ENCODE data around the gene RBFOX2.
"Not testable (repeated sequence)": the region's sequence is repeated elsewhere in the genome, so short reads cannot be mapped to it uniquely, and the experiment has no call there.

RBFOX2 gene, protein sequence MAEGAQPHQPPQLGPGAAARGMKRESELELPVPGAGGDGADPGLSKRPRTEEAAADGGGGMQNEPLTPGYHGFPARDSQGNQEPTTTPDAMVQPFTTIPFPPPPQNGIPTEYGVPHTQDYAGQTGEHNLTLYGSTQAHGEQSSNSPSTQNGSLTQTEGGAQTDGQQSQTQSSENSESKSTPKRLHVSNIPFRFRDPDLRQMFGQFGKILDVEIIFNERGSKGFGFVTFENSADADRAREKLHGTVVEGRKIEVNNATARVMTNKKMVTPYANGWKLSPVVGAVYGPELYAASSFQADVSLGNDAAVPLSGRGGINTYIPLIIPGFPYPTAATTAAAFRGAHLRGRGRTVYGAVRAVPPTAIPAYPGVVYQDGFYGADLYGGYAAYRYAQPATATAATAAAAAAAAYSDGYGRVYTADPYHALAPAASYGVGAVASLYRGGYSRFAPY

DNA sequence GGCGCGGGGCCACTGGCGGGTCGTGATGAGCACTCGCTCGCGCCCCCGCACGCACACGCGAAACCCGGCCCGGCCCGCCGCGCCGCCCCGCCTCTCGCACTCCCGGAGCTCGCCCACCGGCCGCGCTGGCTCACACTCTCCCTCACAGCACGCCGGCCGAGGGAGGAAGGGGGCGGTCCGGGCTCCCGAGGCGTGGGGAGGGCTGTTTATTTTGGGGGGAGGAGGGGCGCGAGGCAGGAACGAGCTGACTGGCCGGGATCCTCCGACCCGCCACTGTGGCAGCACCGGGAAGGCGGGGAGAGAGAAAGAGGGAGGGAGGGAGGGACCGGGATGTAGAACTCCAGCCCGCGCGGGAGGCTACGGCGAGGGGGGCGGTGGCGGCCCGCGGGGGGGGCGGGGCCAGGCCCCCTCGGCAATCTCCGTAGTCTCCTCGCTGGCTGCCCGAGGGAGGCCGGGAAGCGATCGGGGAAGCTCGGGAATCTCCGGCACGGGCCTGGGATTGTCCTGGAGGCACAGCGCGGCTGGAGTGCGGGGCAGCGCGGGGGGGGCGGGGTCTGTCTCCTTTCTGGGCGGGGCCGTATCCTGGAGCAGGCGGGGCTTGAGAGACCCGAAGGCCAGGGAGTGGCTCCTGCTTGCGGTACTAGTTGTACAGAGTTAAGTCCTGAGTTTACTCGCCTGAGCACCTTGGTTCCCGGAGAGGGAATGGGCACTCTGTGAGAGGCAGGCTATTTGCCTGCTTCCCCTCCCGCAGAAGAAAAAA lies at the start of gene RBFOX2:
RBFOX2 (minus strand) TSS at position 179 of the 760 bp plus-strand sequence. CDS start 399 bp downstream, outside the sequence.
- peak; percentile 73 to 81 (median 78) for DNase-seq (ENCODE audit: low read depth in 2 of 3, low spot score in 1 of 3)

DNA sequence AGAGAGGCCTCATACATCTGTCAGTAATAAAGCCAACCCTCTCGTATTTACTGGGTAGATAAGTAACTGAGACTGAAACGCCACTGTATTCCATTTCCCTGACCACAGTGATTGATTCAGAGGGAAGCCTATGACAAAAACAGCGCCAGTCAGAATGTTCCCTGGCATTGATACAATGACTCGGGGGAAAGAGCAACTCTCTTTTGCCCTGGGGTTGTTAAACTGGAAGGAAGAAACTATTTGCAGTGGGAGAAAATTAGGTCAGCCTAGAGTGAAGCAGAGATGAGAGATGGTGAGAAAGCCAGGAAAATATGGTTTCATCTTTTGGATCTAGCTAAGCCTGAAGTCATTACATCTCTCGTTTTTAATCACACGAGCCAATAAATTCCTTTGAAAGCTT lies 48.6 kb upstream of the RBFOX2 start:
- DNase-seq (ENCODE audit: low read depth in 2 of 3, low spot score in 1 of 3): no peak

DNA sequence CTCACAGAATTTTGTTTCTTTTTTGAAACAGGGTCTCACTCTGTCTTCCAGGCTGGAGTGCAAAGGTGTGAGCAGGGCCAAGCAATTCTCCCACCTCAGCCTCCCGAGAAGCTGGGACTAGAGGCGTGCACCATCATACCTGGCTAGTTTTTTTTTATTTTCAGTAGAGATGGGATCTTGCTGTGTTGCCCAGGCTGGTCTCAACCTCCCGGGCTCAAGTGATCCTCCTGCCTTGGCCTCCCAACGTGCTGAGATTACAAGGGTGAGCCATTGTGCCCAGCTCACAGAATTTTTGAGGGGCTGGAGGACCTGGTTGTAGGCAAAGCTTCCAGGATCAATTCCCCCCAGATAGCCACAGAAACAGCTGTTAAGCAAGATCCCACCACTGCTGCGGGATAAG lies 47.1 kb upstream of the RBFOX2 start:
- DNase-seq (ENCODE audit: low read depth in 2 of 3, low spot score in 1 of 3): no peak

DNA sequence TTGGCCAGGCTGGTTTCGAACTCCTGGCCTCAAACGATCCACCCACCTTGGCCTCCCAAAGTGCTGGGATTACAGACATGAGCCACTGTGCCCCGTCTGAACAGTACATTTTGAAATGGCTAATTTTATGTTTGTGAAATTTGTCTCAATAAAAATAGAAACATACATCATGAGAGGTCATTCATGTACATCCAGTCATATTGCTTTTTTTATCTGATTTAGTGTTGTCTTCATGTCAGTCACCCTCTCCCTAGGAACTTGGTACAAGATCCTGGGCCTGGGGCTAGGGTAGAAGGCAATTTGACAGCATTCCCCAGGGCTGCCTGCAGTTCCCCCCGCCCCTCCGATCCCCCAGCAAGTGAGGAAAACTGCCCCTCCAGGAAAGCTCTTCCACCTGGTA lies 46.6 kb upstream of the RBFOX2 start:
- DNase-seq (ENCODE audit: low read depth in 2 of 3, low spot score in 1 of 3): no peak

DNA sequence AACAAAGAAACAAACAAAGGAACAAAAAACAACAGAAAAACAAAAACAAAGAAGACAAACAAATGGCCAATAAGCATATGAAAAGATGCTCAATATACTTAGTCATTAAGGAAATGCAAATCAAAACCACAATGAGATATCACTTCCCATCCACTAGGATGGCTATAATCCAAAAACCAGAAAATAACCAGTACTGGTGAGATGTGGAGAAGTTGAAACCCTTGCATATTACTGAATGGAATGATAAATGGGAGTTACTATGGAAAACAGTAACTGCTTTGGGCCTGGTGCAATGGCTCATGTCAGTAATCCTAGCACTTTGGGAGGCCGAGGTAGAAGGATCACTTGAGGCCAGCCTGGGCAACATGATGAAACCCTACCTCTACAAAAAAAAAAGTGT lies 44.9 kb upstream of the RBFOX2 start:
- DNase-seq (ENCODE audit: low read depth in 2 of 3, low spot score in 1 of 3): no peak

DNA sequence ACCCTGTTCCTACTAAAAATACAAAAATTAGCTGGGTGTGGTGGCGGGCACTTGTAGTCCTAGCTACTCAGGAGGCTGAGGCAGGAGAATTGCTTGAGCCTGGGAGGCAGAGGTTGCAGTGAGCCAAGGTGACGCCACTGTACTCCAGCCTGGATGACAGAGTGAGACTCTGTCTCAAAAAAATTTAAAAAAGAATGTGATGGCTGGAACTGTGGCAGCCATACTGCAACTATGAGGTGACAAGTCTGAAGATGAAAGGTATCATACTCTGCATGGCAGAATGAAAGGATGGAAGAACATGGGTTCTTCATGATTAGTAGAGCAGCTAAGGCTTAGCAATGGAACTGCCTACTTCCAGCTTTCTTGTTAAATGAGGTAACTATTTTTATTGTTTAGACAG lies 42.0 kb upstream of the RBFOX2 start:
- not testable (repeated sequence) for DNase-seq (ENCODE audit: low read depth in 2 of 3, low spot score in 1 of 3)

DNA sequence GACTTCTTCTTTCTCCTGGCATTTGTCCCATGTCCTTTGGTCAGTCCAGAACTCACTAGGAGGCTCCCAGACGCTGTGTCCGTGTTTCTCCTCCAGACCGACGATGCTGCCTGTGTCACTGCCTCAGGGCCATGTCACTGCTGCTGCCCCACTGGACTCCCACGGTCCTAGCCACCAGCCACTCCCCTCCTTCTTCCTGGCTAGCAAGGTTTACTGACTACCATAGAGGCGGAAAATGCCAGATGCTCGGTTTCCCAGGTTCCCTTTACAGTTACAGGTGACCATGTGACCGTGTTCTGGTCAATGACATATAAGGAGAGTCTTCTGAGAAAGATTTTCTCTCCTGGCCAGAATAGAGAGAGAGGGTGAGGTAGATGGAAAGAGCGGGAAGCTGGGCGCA lies 40.7 kb upstream of the RBFOX2 start:
- no peak for DNase-seq (ENCODE audit: low read depth in 2 of 3, low spot score in 1 of 3)

DNA sequence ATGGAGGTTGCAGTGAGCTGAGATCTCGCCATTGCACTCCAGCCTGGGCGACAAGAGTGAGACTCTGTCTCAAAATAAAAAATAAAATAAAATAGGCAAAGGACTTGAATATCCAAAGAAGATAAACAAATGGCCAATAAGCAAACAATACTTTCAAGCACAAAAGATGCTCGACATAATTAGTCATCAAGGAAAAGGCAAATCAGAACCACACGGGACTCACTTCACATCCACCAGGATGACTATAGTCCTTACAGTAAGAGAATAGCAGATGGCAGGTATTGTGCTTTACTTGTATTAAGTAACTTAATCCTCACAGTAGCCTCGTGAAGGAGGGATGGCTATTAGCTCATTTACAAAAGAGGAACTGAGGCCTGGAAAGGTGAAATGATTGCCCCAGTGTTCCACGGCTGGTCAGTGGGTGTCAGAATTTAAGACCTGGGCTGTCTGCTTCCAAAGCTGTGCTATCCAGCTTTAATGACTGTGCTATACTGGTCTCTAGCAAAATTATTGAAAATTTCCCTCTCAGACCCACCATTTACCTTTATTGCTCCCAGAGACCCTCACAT lies 40.2 kb upstream of the RBFOX2 start:
- DNase-seq (ENCODE audit: low read depth in 2 of 3, low spot score in 1 of 3): no peak

DNA sequence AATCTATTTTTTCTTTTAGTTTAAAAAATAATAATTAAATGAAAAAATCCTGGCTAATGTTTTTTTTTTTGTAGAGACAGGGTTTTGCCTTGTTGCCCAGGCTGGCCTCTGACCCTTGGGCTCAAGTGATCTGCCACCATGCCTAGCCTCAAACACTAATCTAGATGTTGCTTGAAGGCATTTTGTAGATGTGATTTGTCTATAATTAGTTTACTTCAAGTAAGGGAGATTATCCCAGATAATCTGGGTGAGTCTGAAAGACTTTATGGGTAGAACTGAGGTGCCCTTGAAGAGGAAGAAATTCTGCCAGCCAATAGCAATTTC lies 38.6 kb upstream of the RBFOX2 start:
- no peak for DNase-seq (ENCODE audit: low read depth in 2 of 3, low spot score in 1 of 3)

DNA sequence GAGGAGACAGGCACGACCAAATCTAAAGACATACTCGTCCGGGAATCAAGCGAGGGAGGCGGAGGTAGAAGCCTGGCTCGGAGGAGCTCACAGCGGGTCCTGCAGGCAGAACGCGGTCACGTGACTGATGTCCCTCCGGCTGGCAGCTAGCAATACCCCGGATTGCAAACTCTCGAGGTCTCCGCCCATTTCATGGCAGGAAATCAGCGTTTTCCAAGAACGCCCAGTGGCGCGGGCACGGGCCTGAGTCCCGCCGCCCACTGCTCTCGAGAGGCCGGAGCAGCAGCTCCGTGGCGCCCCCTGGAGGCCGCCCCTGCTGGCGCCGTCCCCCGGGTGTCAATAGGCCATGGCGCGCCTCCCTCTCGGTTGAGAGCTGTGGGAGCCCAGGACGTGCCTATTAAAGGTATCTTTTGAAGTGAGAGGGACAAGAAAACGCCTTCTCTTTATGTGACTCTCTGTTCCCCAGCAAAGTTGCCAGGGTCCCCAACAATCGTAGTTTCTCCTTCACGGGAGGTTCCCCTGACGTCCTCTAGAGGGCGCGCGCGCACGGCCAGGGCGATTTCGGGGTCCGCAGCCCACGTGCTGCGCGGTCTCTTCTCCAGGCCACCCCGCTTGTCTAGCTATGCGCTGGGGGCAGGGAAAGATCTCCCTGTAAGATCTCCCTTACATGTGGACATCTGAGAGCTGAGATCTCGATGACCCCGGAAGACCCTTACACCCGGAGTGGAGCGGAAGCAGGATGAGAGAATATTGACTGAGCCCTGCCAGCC lies 37.3 kb upstream of the RBFOX2 start:
- DNase-seq (ENCODE audit: low read depth in 2 of 3, low spot score in 1 of 3): peak; percentile 58 to 66 (median 60)

DNA sequence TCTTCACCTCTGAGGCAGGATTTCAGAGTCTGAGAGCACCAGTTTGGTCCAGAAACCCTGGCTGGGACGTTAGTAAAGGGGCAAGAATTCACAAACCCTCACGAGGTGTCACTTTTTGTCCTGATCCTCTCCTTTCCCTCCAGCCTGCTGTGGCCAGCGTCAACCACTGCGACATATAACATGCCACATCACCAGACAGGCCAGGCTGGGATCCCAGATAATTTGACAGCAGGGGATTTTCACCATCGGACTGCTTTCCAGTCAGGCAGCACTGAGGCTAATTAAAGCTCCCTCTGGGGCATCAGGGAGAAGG lies 36.8 kb upstream of the RBFOX2 start:
- DNase-seq (ENCODE audit: low read depth in 2 of 3, low spot score in 1 of 3): no peak

DNA sequence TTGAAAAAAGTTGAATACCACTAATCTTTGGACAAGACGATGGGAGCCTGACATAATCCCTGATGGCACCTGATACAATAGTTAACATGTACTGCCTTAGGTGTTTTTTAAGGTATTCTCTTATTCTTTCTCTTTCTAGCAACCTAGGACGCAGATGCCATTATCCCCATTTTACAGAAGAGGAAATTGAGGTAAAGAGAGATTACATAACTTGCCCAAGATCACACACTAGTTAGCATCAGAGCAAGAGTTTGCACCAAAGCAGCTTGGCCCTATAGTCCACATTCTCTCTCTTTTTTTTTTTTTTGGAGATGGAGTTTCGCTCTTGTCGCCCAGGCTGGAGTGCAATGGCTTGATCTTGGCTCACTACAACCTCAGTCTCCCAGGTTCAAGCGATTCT lies 35.7 kb upstream of the RBFOX2 start:
- DNase-seq (ENCODE audit: low read depth in 2 of 3, low spot score in 1 of 3): no peak

DNA sequence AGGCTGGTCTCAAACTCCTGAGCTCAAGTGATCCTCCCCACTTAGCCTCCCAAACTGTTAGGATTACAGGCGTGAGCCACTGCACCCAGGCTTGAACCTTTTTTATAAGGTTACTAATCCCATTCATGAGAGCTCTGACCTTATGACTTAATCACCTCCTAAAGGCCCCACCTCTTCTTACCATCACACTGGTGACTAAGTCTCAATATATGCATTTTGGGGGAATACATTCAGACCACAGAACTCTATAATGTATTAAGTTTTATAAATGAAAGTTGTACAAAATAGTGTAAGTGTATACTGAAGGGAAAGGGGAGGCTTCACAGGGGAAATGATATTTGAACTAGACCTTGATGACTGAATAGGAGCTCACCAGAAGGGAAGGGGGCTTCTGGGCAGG lies 28.4 kb upstream of the RBFOX2 start:
- no peak for DNase-seq (ENCODE audit: low read depth in 2 of 3, low spot score in 1 of 3)

DNA sequence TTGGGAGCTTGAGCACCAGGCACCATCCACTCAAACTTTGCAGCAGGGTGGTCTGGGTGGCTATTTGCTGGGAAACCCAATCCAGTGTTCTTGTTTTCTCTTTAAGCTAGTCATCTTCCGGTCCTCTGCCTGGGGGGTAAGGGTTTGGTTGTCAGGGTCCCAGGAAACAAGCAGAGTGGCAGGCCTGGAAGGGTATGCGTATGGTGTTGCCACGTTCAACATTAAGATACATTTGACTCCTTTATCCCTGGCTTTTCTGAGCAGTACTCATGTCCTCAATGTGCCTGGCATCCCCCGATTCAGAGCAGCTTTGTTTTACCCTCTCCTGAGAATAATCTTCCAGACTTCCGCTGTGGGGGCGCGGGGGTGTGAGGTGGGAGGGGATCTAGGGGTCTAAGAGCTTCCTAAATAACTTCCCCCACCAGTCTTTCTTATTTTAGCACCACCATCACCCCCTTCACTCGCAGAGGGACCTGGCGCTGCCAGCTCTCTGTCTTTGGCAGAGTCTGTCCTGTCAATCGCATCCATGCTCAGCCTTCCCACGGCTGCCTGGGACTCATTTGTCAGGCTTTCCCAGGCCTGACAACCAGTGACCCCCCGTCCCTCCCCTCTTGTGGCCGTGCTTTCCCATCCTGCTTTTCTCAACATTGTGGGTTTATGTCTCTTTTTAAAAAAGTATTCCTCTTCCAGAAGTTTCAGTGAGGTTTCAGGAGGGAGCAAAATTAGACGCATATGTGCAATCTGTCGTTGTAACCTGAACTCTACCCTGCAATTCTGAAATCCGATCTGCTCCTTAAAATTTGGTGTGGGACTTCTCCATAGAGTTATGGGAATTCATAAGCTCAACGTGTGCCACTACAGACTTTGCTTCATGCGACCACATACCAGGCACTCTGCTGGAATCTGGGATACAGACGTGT lies 27.0 kb upstream of the RBFOX2 start:
- DNase-seq (ENCODE audit: low read depth in 2 of 3, low spot score in 1 of 3): no peak

DNA sequence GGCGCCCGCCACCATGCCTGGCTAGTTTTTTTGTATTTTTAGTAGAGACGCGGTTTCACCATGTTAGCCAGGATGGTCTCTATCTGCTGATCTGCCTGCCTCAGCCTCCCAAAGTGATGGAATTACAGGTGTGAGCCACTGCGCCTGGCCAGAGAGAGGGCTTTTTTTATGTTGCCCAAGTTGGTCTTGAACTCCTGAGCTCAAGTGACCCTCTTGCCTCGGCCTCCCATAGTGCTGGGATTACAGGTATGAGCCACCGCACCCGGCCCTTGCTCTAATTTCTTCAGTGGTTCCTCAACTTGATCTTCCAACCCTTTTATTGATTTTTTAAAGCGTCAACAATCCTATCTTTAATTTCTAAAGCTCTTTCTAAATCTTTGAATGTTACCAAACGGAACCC lies 25.8 kb upstream of the RBFOX2 start:
- DNase-seq (ENCODE audit: low read depth in 2 of 3, low spot score in 1 of 3): not testable (repeated sequence)

DNA sequence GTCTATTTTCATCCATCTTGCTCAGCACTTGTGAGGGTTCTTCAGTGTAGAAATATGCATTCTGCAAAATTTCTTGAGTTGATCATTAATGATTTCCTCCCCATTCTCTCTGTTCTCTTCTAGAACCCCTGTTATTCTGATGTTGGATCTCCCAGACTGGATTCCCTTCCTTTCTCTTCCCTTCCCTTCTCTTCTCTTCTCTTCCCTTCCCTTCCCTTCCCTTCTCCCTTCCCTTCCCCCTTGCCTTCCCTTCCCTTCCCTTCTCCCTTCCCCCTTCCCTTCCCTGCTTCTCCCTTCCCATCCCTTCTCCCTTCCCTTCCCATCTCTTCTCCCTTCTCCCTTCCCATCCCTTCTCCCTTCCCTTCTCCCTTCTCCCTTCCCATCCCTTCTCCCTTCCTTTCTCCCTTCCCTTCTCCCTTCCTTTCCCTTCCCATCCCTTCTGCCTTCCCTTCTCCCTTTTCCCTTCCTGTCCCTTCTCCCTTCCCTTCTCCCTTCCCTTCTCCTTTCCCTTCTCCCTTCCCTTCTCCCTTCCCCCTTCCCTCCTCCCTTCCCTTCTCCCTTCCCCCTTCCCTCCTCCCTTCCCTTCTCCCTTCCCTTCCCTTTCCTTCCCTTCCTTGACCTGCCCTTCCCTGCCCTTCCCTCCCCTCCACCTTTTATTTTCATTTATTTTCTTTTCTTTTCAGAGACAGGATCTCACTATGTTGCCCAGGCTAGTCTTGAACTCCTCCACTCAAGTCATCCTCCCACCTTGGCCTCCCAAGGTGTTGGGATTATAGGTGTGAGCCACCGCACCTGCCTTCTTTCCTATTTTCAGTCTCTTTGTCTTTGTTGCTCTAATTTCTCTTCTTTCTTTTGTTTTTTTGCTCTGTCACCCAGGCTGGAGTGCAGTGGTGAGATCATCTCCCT lies 24.9 kb upstream of the RBFOX2 start:
- no peak for DNase-seq (ENCODE audit: low read depth in 2 of 3, low spot score in 1 of 3)

DNA sequence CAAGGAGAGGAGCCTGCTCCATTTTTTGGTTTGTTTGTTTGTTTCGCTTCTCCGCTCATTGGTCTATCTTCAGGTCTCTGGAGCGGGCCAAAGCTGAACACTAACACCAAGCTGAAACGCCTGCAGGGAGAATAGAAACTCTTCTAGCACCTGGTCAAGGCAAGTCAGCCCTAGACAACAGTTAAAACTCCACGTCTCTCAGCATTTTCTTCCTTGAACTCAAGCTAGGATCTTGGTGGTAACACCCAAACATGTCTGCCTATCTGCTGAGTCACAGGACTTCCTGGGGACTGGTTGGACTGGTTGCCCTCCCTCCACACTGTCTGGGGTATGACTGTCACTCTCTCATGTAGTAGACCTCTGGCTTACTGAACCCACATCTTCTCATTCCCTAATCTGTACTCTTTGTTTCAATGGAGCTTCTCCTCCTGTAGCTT lies 23.9 kb upstream of the RBFOX2 start:
- DNase-seq (ENCODE audit: low read depth in 2 of 3, low spot score in 1 of 3): no peak

DNA sequence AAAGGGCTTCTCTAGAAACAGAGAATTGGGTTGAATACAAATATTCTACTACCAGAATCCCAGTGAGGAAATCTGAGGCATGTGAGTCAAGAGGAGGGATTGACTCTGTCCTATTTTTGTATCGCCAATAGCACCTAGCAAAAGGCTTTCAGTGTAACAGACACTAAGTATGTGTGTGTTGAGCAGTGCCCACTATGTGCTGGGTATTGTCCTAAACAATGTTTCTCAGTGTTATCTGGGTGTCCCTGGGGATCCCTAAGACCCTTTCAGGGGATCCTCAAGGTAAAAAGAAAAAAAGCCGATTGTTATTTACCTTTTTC lies 21.0 kb upstream of the RBFOX2 start:
- no peak for DNase-seq (ENCODE audit: low read depth in 2 of 3, low spot score in 1 of 3)

DNA sequence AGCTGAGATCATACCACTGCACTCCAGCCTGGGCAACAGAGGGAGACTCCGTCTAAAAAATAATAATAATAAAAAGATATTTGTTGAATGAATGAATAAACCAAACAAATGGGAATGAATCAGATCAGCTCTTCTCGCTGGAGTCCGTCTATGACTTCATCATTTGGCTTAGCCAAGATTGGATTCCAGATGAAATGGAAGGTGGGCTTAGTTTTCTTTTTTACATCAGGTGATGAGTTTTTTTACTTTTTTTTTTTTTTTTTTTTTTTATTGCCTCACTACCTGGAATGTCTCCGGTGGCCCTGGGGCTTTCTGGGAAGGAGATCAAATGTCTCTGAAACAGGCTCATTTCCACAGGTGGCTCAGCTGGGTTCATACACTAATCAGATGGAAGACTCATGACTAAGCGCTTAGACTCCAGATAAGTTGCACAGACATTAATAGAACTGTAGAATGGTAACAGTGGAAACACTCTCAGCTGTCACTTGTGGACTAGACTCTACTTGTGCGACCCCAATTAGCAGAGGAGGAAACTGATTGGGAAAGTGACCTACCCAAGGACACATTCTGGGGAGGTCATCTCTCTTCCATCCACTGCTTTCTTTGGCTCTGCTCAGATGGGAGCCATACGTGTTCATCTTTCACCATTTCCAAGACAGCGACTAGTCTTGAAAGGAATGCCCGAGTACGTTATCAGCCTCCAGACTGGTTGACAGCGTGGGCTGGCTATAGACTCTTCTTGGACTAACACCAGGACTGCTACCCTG lies 20.5 kb upstream of the RBFOX2 start:
- DNase-seq (ENCODE audit: low read depth in 2 of 3, low spot score in 1 of 3): no peak
